Measurements from ENCODE around the gene CBX1.
"Not testable (repeated sequence)": the region's sequence is repeated elsewhere in the genome, so short reads cannot be mapped to it uniquely, and the experiment has no call there.

Gene CBX1

DNA sequence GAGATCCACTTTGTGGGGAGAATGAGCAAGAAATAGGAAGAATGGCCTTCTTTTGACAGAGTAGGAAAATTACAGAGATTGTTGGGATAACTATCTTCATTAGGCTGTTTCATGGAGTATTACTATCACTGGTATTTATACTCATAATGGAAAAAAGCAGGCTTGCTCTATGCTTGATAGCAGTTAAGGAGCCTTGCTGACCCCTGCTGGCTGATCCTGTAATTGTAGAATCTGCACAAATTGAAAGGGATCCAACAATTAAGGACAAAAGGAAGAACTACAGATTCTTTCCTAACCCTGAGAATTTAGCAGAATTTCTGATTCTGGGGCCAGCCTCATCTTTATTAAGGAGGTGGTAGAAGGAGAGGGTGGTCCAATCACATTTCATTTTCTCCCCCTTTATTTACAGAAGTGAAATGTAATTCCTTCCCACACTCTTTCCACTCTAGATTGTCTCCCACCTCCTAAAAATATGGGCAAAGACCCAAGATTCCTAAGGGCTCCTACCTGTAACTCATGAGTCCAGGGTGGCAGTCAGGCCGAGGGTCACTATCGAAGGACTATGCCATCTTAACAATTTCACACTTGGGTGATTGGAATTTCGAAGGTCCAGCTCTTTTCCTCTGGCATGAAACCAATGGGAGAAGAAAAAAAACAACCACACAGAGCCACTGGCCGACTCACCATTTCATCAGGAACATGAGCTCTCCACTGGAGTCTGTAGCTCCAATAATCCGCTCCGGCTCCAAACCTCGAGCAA is 26.8 kb downstream of the CBX1 start:
- no peak overlapping the region for H3K4me3 ChIP-seq (ENCODE audit: low read length)
- no peak for TF ChIP-seq ZNF274 (IDR thresholded peaks at IDR 0.05; ENCODE audit: low read depth, low read length)

DNA sequence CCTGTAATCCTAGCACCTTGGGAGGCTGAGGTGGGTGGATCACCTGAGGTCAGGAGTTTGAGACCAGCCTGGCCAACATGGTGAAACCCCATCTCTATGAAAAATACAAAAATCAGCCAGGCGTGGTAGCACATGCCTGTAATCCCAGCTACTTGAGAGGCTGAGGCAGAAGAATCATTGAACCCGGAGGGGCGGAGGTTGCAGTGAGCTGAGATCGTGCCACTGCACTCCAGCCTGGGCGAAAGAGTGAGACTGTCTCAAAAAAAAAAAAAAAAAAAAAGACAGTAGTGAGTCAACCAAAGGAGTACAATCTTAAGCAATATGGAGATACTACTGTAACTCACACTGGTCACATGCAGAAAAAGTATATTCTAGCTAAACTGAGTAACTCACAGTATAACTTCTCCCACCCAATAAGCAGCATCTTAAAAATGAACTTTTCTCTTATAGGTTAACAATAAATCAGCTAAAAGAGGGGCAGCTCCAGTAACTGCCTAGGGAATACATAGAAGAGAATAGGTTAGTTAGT is 27.6 kb downstream of the CBX1 start:
- not testable (repeated sequence) for H3K4me3 ChIP-seq (ENCODE audit: low read length)

DNA sequence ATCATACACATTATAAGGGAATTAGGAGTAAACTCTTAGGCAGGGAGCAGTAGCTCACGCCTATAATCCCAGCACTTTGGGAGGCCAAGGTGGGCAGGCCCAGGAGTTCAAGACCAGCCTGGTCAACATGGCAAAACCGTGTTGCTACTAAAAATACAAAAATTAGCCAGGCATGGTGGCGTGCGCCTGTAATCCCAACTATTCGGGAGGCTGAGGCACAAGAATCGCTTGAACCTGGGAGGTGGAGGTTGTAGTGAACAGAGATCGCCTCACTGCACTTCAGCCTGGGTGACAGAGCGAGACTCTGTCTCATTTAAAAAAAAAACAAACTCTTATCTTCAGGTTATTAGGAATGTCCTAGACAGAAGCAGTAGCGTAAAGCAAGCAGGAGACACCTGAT is 28.5 kb downstream of the CBX1 start:
- not testable (repeated sequence) for H3K4me3 ChIP-seq (ENCODE audit: low read length)

DNA sequence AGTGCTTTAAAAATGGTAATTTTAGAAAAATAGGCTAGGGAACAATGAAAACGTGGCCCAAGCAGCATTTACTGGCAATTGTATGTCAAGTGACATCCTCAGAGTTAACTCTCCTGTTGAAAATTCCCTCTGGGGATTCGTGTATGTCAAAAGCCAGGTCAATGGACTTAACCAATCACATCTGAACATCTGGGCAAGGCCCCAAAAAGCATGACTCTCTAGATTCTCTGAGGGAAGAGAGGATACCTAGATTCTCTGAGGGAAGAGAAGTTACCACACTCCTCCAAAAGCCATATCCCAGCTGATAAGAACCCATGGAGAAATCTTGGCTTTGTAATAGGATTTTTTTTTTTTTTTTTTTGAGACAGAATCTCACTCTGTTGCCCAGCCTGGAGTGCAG is 29.6 kb downstream of the CBX1 start:
- H3K4me3 ChIP-seq (ENCODE audit: low read length) = no peak overlapping the region
- TF ChIP-seq ZNF274 (IDR thresholded peaks at IDR 0.05; ENCODE audit: low read depth, low read length) = no peak

DNA sequence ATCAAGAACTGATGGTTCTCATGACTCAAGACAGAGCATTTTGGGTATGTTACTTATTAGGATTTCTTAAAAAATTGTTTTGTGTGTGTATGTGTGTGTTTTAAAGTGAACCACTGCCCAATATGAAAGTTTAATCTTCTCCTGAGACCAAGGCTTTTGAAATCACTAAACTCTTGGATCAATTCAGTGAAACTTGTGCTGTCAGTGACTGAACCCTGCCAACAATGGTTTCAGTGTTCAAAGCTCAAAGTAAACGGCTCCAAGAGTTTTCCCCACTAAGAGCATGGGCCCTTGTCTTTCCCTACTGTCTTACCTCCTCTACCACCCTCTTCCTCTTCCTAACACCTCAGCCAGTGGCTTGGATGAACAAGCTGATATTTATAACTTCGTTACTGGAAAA is 31.1 kb downstream of the CBX1 start:
- no peak overlapping the region for H3K4me3 ChIP-seq (ENCODE audit: low read length)
- TF ChIP-seq ZNF274 (IDR thresholded peaks at IDR 0.05; ENCODE audit: low read depth, low read length) = no peak

DNA sequence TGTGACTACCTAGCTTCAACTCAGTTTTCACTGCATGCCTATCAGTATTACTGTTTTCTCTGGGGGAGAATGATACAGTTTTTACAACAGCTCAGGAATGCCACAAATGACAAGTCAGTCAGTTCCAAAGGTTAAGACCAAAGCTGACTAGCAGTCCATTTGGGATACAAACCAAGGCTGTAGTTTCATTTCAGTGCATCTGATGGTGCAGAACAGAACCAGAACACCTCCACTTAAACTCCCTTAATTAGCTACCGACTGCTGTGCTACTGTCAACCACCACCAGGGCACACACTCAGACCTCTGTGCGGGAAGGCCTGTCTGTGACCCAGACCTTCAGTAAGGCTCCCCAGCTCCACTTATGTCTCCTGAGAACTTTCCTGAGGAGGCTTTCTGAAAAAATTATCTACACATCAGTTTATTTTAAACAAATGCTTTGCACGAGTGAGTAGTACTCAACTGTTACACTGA is 32.8 kb downstream of the CBX1 start:
- H3K4me3 ChIP-seq (ENCODE audit: low read length) = no peak overlapping the region
- TF ChIP-seq ZNF274 (IDR thresholded peaks at IDR 0.05; ENCODE audit: low read depth, low read length) = no peak

DNA sequence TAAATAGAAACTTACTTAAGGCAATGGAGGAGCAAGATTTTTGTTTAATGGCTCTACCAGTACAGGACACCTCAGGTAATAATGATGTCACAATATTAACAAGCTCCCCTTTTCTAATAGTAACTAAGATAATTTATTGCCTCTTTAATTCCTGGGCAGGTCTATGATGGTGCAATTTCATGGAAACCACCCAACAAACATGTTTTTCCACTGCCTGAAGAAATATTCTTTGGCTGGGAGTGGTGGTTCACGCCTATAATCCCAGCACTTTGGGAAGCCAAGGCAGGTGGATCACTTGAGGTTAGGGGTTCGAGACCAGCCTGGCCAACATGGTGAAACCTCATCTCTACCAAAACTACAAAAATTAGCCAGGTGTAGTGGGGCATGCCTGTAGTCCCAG is 33.5 kb downstream of the CBX1 start:
- H3K4me3 ChIP-seq (ENCODE audit: low read length) = not testable (repeated sequence)

DNA sequence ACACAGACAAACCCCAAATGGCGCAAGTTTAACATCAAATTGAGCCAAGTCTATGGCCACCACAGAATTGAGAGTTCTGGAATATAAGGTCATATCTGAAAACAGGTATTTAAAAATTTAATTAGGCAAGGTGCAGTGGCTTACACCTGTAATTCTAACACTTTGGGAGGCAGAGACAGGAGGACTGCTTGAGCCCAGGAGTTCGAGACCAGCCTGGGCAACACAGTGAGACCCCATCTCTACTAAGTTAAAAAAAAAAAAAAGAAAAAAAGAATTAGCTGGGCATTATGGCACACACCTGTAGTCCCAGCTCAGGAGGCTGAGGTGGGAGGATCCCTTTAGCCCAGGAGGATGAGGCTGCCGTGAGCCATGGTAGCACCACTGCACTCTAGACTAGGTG is 34.0 kb downstream of the CBX1 start:
- no peak overlapping the region for H3K4me3 ChIP-seq (ENCODE audit: low read length)
- no peak for TF ChIP-seq ZNF274 (IDR thresholded peaks at IDR 0.05; ENCODE audit: low read depth, low read length)

DNA sequence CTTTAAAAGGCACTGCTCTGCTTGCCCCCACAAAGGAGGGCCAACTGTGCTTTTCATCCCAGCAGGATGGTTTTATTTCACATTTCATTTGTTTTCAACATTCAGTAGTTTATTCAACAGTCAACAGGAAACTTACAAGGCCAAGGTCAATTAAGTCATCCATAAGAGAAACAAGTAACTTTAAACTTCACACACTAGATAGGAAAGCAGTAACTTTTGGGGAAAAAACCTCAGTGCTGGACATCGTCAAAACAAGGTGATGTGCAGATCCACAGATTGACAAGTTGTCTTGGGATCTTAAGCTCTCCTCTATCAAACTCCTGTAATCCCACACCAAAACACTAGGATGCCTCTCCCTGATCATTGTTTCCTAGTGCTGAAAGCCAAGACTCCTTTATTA is 34.6 kb downstream of the CBX1 start:
- H3K4me3 ChIP-seq (ENCODE audit: low read length) = no peak overlapping the region
- TF ChIP-seq ZNF274 (IDR thresholded peaks at IDR 0.05; ENCODE audit: low read depth, low read length) = no peak

DNA sequence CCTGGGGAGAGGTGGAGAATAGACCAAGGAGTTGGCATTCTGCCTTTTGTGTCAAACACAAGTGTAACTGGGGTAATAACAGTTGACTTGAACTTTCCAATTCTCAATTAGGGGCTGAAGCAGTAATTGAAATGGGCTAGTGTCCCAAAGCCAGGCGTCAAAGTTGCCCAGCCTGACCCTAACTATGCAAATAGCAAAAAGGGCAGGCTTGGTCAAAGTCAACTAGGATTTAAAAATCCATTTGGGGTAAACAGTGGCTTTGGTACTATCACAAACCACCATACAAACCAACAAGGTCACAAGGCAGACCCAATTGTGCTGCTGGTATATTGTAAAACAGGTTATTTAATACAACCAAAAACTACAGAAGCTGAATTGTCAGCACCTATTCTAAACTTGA is 35.1 kb downstream of the CBX1 start:
- no peak overlapping the region for H3K4me3 ChIP-seq (ENCODE audit: low read length)
- TF ChIP-seq ZNF274 (IDR thresholded peaks at IDR 0.05; ENCODE audit: low read depth, low read length) = no peak

DNA sequence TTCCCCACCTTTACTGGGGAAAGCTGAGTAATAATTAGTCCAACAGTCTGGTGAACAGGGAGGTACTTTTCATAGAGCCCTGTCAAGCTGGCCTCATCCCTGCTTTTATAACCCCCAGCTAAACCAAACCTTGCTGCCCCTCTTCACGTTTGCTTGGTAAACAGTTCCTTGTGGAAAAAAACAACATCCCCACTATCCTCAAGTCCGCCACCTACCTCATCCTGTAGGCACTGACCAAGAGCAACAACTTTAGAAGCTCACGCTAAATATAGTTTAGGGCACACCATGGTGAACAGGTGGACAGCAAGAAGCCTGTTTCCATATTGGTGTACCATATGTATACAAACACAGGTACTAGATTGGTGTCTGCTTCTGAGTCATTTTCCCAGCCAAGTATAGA is 36.6 kb downstream of the CBX1 start:
- TF ChIP-seq ZNF274 (IDR thresholded peaks at IDR 0.05; ENCODE audit: low read depth, low read length) = no peak
- no peak overlapping the region for H3K4me3 ChIP-seq (ENCODE audit: low read length)

DNA sequence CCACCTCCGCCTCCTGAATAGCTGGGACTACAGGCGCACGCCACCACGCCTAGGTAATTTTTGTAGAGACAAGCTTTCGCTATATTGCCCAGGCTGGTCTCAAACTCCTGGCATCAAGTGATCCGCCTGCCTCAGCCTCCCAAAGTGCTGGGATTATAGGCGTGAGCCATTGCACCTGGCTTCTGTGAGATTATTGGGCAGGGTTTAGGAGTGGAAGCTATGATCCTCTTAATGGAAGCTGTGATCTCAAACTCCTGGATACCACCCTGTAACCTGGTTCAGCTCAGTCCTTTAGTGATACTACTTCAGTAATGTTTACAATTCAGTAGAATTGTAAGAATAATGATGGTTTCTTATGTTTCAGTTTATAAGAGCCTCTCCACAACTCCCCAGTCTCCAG is 39.0 kb downstream of the CBX1 start:
- no peak for TF ChIP-seq ZNF274 (IDR thresholded peaks at IDR 0.05; ENCODE audit: low read depth, low read length)
- no peak overlapping the region for H3K4me3 ChIP-seq (ENCODE audit: low read length)

DNA sequence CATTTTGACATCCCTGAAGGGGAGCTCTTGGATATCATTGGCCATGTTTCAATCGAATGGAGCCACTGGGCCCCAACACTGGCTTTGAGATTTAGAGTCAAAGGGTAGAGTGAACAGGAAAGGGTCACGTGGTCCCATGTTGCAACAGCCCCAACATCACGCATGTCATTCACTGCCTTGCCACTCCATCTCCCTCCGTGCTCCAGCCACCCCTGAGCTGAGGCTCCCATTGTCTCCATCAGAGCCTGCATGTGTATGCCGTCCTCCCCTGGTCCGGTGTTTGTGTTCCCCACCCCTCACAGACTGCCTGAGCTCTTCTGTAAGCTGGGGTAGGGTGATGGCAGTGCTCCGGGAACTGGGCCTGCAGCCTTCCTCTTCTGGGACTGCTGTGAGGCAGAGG is 41.0 kb downstream of the CBX1 start:
- TF ChIP-seq ZNF274 (IDR thresholded peaks at IDR 0.05; ENCODE audit: low read depth, low read length) = no peak
- H3K4me3 ChIP-seq (ENCODE audit: low read length) = no peak overlapping the region

DNA sequence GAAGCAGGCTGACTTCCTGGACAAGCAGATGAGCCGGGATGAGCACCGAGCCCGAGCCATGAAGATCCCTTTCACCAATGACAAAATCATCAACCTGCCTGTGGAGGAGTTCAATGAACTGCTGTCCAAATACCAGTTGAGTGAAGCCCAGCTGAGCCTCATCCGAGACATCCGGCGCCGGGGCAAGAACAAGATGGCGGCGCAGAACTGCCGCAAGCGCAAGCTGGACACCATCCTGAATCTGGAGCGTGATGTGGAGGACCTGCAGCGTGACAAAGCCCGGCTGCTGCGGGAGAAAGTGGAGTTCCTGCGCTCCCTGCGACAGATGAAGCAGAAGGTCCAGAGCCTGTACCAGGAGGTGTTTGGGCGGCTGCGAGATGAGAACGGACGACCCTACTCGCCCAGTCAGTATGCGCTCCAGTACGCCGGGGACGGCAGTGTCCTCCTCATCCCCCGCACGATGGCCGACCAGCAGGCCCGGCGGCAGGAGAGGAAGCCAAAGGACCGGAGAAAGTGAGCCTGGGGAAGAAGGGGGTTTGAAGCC is 42.1 kb downstream of the CBX1 start:
- H3K4me3 ChIP-seq (ENCODE audit: low read length) = no peak overlapping the region
- TF ChIP-seq ZNF274 (IDR thresholded peaks at IDR 0.05; ENCODE audit: low read depth, low read length) = no peak

DNA sequence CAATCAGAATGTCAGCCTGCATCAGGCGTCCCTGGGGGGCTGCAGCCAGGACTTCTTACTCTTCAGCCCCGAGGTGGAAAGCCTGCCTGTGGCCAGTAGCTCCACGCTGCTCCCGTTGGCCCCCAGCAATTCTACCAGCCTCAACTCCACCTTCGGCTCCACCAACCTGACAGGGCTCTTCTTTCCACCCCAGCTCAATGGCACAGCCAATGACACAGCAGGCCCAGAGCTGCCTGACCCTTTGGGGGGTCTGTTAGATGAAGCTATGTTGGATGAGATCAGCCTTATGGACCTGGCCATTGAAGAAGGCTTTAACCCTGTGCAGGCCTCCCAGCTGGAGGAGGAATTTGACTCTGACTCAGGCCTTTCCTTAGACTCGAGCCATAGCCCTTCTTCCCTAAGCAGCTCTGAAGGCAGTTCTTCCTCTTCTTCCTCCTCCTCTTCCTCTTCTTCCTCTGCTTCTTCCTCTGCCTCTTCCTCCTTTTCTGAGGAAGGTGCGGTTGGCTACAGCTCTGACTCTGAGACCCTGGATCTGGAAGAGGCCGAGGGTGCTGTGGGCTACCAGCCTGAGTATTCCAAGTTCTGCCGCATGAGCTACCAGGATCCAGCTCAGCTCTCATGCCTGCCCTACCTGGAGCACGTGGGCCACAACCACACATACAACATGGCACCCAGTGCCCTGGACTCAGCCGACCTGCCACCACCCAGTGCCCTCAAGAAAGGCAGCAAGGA is 42.7 kb downstream of the CBX1 start:
- TF ChIP-seq ZNF274 (IDR thresholded peaks at IDR 0.05; ENCODE audit: low read depth, low read length) = no peak
- no peak overlapping the region for H3K4me3 ChIP-seq (ENCODE audit: low read length)
